ENCODE results near the gene PCDHGA9. TPM values are rescaled to one million over a fixed set of nuclear protein-coding genes. Genes with fewer than 3 reads are reported as not detected.
A peak's percentile ranks its signal among the peaks of the same experiment; 100 is the strongest.
"Not testable (repeated sequence)": the region's sequence is repeated elsewhere in the genome, so short reads cannot be mapped to it uniquely, and the experiment has no call there.

Gene PCDHGA9
- total RNA-seq, 1 donor from 2014 or later, result 3.9 TPM

GRCh38 chr5:141389153-141390042 lies 13.2 kb upstream of the PCDHGA9 start:
- H3K27ac ChIP-seq (replicated peaks), result no peak overlapping the region
- H3K4me3 ChIP-seq, result no peak overlapping the region
- TF ChIP-seq CTCF (IDR thresholded peaks at IDR 0.05; ENCODE audit: borderline replicate concordance), result no peak
- H3K4me1 ChIP-seq, result peaks cover 29% of the 10 kb centered on the region
- no peaks in the 10 kb centered on the region for H3K27me3 ChIP-seq (ENCODE audit: low read depth)
- H3K36me3 ChIP-seq, result peaks cover 42% of the 10 kb centered on the region
- H3K9me3 ChIP-seq (replicated peaks), result peaks cover 96% of the 10 kb centered on the region
- intact Hi-C loops (cut with micrococcal nuclease), result no loop called here
- no peak for DNase-seq

GRCh38 chr5:141392429-141393198 lies 10.0 kb upstream of the PCDHGA9 start, which contains the start of gene PCDHGA8:
Gene PCDHGA8 (plus strand): TSS chr5:141392633. CDS start chr5:141392814, 181 bp downstream.
- intact Hi-C loops (cut with micrococcal nuclease), result no loop called here
- H3K4me1 ChIP-seq, result peaks cover 29% of the 10 kb centered on the region
- peaks cover 93% of the 10 kb centered on the region for H3K9me3 ChIP-seq (replicated peaks)
- H3K36me3 ChIP-seq, result peaks cover 35% of the 10 kb centered on the region
- no peak for DNase-seq
- no peak within 1 kb of the TSS for H3K4me3 ChIP-seq
- no peak within 1 kb of the TSS for H3K27ac ChIP-seq (replicated peaks)
- peak; percentile 39 for TF ChIP-seq CTCF (IDR thresholded peaks at IDR 0.05; ENCODE audit: borderline replicate concordance)
- H3K27me3 ChIP-seq (ENCODE audit: low read depth), result no peaks in the 10 kb centered on the region

GRCh38 chr5:141393267-141393666 lies 9.3 kb upstream of the PCDHGA9 start:
- H3K27ac ChIP-seq (replicated peaks), result no peak overlapping the region
- peaks cover 27% of the 10 kb centered on the region for H3K4me1 ChIP-seq
- no peak overlapping the region for H3K4me3 ChIP-seq
- no peak for DNase-seq
- H3K36me3 ChIP-seq, result peaks cover 35% of the 10 kb centered on the region
- intact Hi-C loops (cut with micrococcal nuclease), result no loop called here
- no peaks in the 10 kb centered on the region for H3K27me3 ChIP-seq (ENCODE audit: low read depth)
- H3K9me3 ChIP-seq (replicated peaks), result peaks cover 94% of the 10 kb centered on the region
- no peak for TF ChIP-seq CTCF (IDR thresholded peaks at IDR 0.05; ENCODE audit: borderline replicate concordance)

GRCh38 chr5:141394401-141395187 lies 8.0 kb upstream of the PCDHGA9 start:
- peaks cover 93% of the 10 kb centered on the region for H3K9me3 ChIP-seq (replicated peaks)
- H3K27ac ChIP-seq (replicated peaks); H3K27me3 ChIP-seq (ENCODE audit: low read depth); DNase-seq; H3K4me3 ChIP-seq; intact Hi-C loops (cut with micrococcal nuclease): not testable (repeated sequence)
- peaks cover 32% of the 10 kb centered on the region for H3K4me1 ChIP-seq
- peaks cover 30% of the 10 kb centered on the region for H3K36me3 ChIP-seq

- Histone ChIP-seq H3K27ac (replicated peaks) (peak within 1 kb of the TSS; percentile 61), H3K4me3 (peak within 1 kb of the TSS; percentile 59), H3K4me1 (peaks cover 24% of the 10 kb centered on the region), H3K9me3 (replicated peaks) (peaks cover 93% of the 10 kb centered on the region), H3K36me3 (peaks cover 25% of the 10 kb centered on the region)
- peak; percentile 48 for DNase-seq
- peak; percentile 73 for TF ChIP-seq CTCF (IDR thresholded peaks at IDR 0.05; ENCODE audit: borderline replicate concordance)
- intact Hi-C loops (cut with micrococcal nuclease); H3K27me3 ChIP-seq (ENCODE audit: low read depth): not testable (repeated sequence)
Measured at GRCh38 chr5:141397756-141398551, 4.6 kb upstream of the PCDHGA9 start, which contains the start of gene PCDHGB5. Gene PCDHGB5 (plus strand): TSS chr5:141397947. CDS start chr5:141398128, 181 bp downstream.

Data from left ventricle myocardium inferior (tissue), 1 donor.